ENCODE measurements around the gene HEATR3. TPM values are rescaled to one million over a fixed set of nuclear protein-coding genes. Genes with fewer than 3 reads are reported as not detected.
A peak's percentile ranks its signal among the peaks of the same experiment; 100 is the strongest.

Gene HEATR3
- total RNA-seq, 1 donor from 2014 or later: 27.9 TPM

- peaks cover 32% of the 10 kb centered on the region for H3K4me1 Mint-ChIP-seq (ENCODE audit: low read depth, unreplicated experiment)
Measured at GRCh38 chr16:50069060-50069459, 3.3 kb downstream of the HEATR3 start.

GRCh38 chr16:50071075-50071671 is 5.4 kb downstream of the HEATR3 start:
- no peak overlapping the region for H3K4me3 Mint-ChIP-seq (ENCODE audit: unreplicated experiment)

More at GRCh38 chr16:50069060-50069459, 3.3 kb downstream of the HEATR3 start:
- DNase-seq: no peak
- Mint-ChIP-seq H3K9me3 (ENCODE audit: unreplicated experiment) (peaks cover 10% of the 10 kb centered on the region), H3K27ac (ENCODE audit: unreplicated experiment) (no peak overlapping the region), H3K36me3 (ENCODE audit: unreplicated experiment) (no peaks in the 10 kb centered on the region), H3K4me3 (ENCODE audit: unreplicated experiment) (peak overlapping the region; percentile 98), H3K27me3 (ENCODE audit: unreplicated experiment) (peaks cover 10% of the 10 kb centered on the region)
- no peak for TF ChIP-seq CTCF (IDR thresholded peaks at IDR 0.05; ENCODE audit: partially characterized antibody, unreplicated experiment)

GRCh38 chr16:50072730-50073129 is 7.0 kb downstream of the HEATR3 start:
- no peaks in the 10 kb centered on the region for H3K36me3 Mint-ChIP-seq (ENCODE audit: unreplicated experiment)
- H3K9me3 Mint-ChIP-seq (ENCODE audit: unreplicated experiment): no peaks in the 10 kb centered on the region
- peaks cover 23% of the 10 kb centered on the region for H3K4me1 Mint-ChIP-seq (ENCODE audit: low read depth, unreplicated experiment)
- no peak overlapping the region for H3K4me3 Mint-ChIP-seq (ENCODE audit: unreplicated experiment)
- peak overlapping the region; percentile 69 for H3K27ac Mint-ChIP-seq (ENCODE audit: unreplicated experiment)
- TF ChIP-seq CTCF (IDR thresholded peaks at IDR 0.05; ENCODE audit: partially characterized antibody, unreplicated experiment): no peak
- DNase-seq: no peak
- peaks cover 2% of the 10 kb centered on the region for H3K27me3 Mint-ChIP-seq (ENCODE audit: unreplicated experiment)

More at GRCh38 chr16:50071075-50071671, 5.4 kb downstream of the HEATR3 start:
- TF ChIP-seq CTCF (IDR thresholded peaks at IDR 0.05; ENCODE audit: partially characterized antibody, unreplicated experiment): no peak
- Mint-ChIP-seq H3K4me1 (ENCODE audit: low read depth, unreplicated experiment) (peaks cover 32% of the 10 kb centered on the region), H3K27ac (ENCODE audit: unreplicated experiment) (no peak overlapping the region), H3K9me3 (ENCODE audit: unreplicated experiment) (peaks cover 7% of the 10 kb centered on the region), H3K36me3 (ENCODE audit: unreplicated experiment) (no peaks in the 10 kb centered on the region), H3K27me3 (ENCODE audit: unreplicated experiment) (peaks cover 6% of the 10 kb centered on the region)
- DNase-seq: no peak

- Mint-ChIP-seq H3K9me3 (ENCODE audit: unreplicated experiment) (no peaks in the 10 kb centered on the region), H3K4me1 (ENCODE audit: low read depth, unreplicated experiment) (no peaks in the 10 kb centered on the region), H3K4me3 (ENCODE audit: unreplicated experiment) (no peak overlapping the region), H3K27me3 (ENCODE audit: unreplicated experiment) (peaks cover 3% of the 10 kb centered on the region), H3K27ac (ENCODE audit: unreplicated experiment) (no peak overlapping the region), H3K36me3 (ENCODE audit: unreplicated experiment) (peaks cover 7% of the 10 kb centered on the region)
- no peak for TF ChIP-seq CTCF (IDR thresholded peaks at IDR 0.05; ENCODE audit: partially characterized antibody, unreplicated experiment)
- DNase-seq: no peak
Measured at GRCh38 chr16:50079397-50080140, 13.8 kb downstream of the HEATR3 start.

GRCh38 chr16:50081428-50082018 is 15.8 kb downstream of the HEATR3 start:
- DNase-seq: no peak
- H3K4me3 Mint-ChIP-seq (ENCODE audit: unreplicated experiment): no peak overlapping the region
- no peak overlapping the region for H3K27ac Mint-ChIP-seq (ENCODE audit: unreplicated experiment)
- H3K27me3 Mint-ChIP-seq (ENCODE audit: unreplicated experiment): peaks cover 3% of the 10 kb centered on the region
- H3K9me3 Mint-ChIP-seq (ENCODE audit: unreplicated experiment): no peaks in the 10 kb centered on the region
- H3K36me3 Mint-ChIP-seq (ENCODE audit: unreplicated experiment): peaks cover 7% of the 10 kb centered on the region
- no peaks in the 10 kb centered on the region for H3K4me1 Mint-ChIP-seq (ENCODE audit: low read depth, unreplicated experiment)
- no peak for TF ChIP-seq CTCF (IDR thresholded peaks at IDR 0.05; ENCODE audit: partially characterized antibody, unreplicated experiment)
